Stimulated activated memory B cell treated with anti-CD40 and anti-IgM and Interleukin-4, amounts not matched to agents 10 μg/mL and 1 μg/mL and 100 μg/mL, for 72 hours (primary cell): ENCODE results near the gene EPB41L4B.
"Not testable (repeated sequence)": the region's sequence is repeated elsewhere in the genome, so short reads cannot be mapped to it uniquely, and the experiment has no call there.

Experiments
- ATAC-seq: fragments of 150-1000 bp; cut with Tn5 transposase; 2 replicates; pipeline ENCODE4 v1.10.0; 2021
- H3K27ac Mint-ChIP-seq: one replicate; pipeline ENCODE4 v1.8.0; 2022; ENCODE audit warnings: mild to moderate bottlenecking, mixed read lengths
- H3K27me3 Mint-ChIP-seq: one replicate; pipeline ENCODE4 v1.8.0; 2022; ENCODE audit warnings: mixed read lengths
- H3K36me3 Mint-ChIP-seq: one replicate; pipeline ENCODE4 v1.8.0; 2022; ENCODE audit warnings: mixed read lengths
- H3K4me1 Mint-ChIP-seq: one replicate; pipeline ENCODE4 v1.8.0; 2022; ENCODE audit warnings: mixed read lengths
- H3K4me3 Mint-ChIP-seq: one replicate; pipeline ENCODE4 v1.8.0; 2022; ENCODE audit warnings: mild to moderate bottlenecking, moderate library complexity, mixed read lengths
- H3K9me3 Mint-ChIP-seq: one replicate; pipeline ENCODE4 v1.8.0; 2022; ENCODE audit warnings: mixed read lengths

The EPB41L4B gene

GRCh38 chr9:109238655-109239054 is 82.2 kb downstream of the EPB41L4B start:
- H3K4me1 Mint-ChIP-seq: no peaks in the 10 kb centered on the region
- H3K27ac Mint-ChIP-seq: no peak overlapping the region
- ATAC-seq: no peak
- H3K36me3 Mint-ChIP-seq: no peaks in the 10 kb centered on the region
- peaks cover 4% of the 10 kb centered on the region for H3K9me3 Mint-ChIP-seq
- H3K4me3 Mint-ChIP-seq: no peak overlapping the region
- peaks cover 37% of the 10 kb centered on the region for H3K27me3 Mint-ChIP-seq

GRCh38 chr9:109238125-109238524 is 82.7 kb downstream of the EPB41L4B start:
- Mint-ChIP-seq H3K36me3 (no peaks in the 10 kb centered on the region), H3K9me3 (peaks cover 4% of the 10 kb centered on the region), H3K27me3 (peaks cover 32% of the 10 kb centered on the region), H3K4me3 (no peak overlapping the region), H3K4me1 (no peaks in the 10 kb centered on the region), H3K27ac (no peak overlapping the region)
- no peak for ATAC-seq

GRCh38 chr9:109232449-109233237 is 88.2 kb downstream of the EPB41L4B start:
- no peak for ATAC-seq
- H3K4me3 Mint-ChIP-seq: no peak overlapping the region
- no peaks in the 10 kb centered on the region for H3K9me3 Mint-ChIP-seq
- no peak overlapping the region for H3K27ac Mint-ChIP-seq
- H3K36me3 Mint-ChIP-seq: no peaks in the 10 kb centered on the region
- peaks cover 19% of the 10 kb centered on the region for H3K27me3 Mint-ChIP-seq
- H3K4me1 Mint-ChIP-seq: no peaks in the 10 kb centered on the region

GRCh38 chr9:109231593-109231992 is 89.3 kb downstream of the EPB41L4B start:
- Mint-ChIP-seq H3K4me3 (no peak overlapping the region), H3K27me3 (peaks cover 8% of the 10 kb centered on the region), H3K36me3 (no peaks in the 10 kb centered on the region), H3K27ac (no peak overlapping the region), H3K9me3 (no peaks in the 10 kb centered on the region), H3K4me1 (no peaks in the 10 kb centered on the region)
- no peak for ATAC-seq

GRCh38 chr9:109230277-109230676 is 90.6 kb downstream of the EPB41L4B start:
- Mint-ChIP-seq H3K27me3 (peaks cover 8% of the 10 kb centered on the region), H3K36me3 (no peaks in the 10 kb centered on the region), H3K27ac (no peak overlapping the region), H3K9me3 (no peaks in the 10 kb centered on the region), H3K4me1 (no peaks in the 10 kb centered on the region), H3K4me3 (no peak overlapping the region)
- ATAC-seq: no peak

- Mint-ChIP-seq H3K9me3 (no peaks in the 10 kb centered on the region), H3K36me3 (no peaks in the 10 kb centered on the region), H3K4me1 (no peaks in the 10 kb centered on the region), H3K27ac (no peak overlapping the region), H3K4me3 (no peak overlapping the region), H3K27me3 (peaks cover 8% of the 10 kb centered on the region)
- ATAC-seq: no peak
Observed at GRCh38 chr9:109229682-109230081, 91.2 kb downstream of the EPB41L4B start.

GRCh38 chr9:109228093-109228642 is 92.7 kb downstream of the EPB41L4B start:
- H3K9me3 Mint-ChIP-seq: no peaks in the 10 kb centered on the region
- peaks cover 8% of the 10 kb centered on the region for H3K27me3 Mint-ChIP-seq
- H3K36me3 Mint-ChIP-seq: no peaks in the 10 kb centered on the region
- ATAC-seq: no peak
- H3K4me1 Mint-ChIP-seq: no peaks in the 10 kb centered on the region
- no peak overlapping the region for H3K4me3 Mint-ChIP-seq
- H3K27ac Mint-ChIP-seq: no peak overlapping the region

- H3K36me3 Mint-ChIP-seq: no peaks in the 10 kb centered on the region
- ATAC-seq: no peak
- no peaks in the 10 kb centered on the region for H3K4me1 Mint-ChIP-seq
- no peaks in the 10 kb centered on the region for H3K9me3 Mint-ChIP-seq
- no peak overlapping the region for H3K4me3 Mint-ChIP-seq
- peaks cover 21% of the 10 kb centered on the region for H3K27me3 Mint-ChIP-seq
- no peak overlapping the region for H3K27ac Mint-ChIP-seq
Observed at GRCh38 chr9:109225629-109226028, 95.2 kb downstream of the EPB41L4B start.

GRCh38 chr9:109224751-109225150 is 96.1 kb downstream of the EPB41L4B start:
- Mint-ChIP-seq H3K27me3 (peaks cover 21% of the 10 kb centered on the region), H3K36me3 (no peaks in the 10 kb centered on the region), H3K4me1 (no peaks in the 10 kb centered on the region), H3K4me3 (no peak overlapping the region), H3K27ac (no peak overlapping the region), H3K9me3 (no peaks in the 10 kb centered on the region)
- no peak for ATAC-seq

GRCh38 chr9:109218242-109218641 is 102.6 kb downstream of the EPB41L4B start:
- H3K27ac Mint-ChIP-seq, H3K36me3 Mint-ChIP-seq, H3K9me3 Mint-ChIP-seq, H3K4me1 Mint-ChIP-seq, H3K4me3 Mint-ChIP-seq, ATAC-seq: not testable (repeated sequence)
- peaks cover 37% of the 10 kb centered on the region for H3K27me3 Mint-ChIP-seq

GRCh38 chr9:109214414-109214813 is 106.4 kb downstream of the EPB41L4B start:
- Mint-ChIP-seq H3K27me3 (peaks cover 24% of the 10 kb centered on the region), H3K4me1 (peaks cover 6% of the 10 kb centered on the region), H3K27ac (no peak overlapping the region), H3K4me3 (no peak overlapping the region), H3K36me3 (no peaks in the 10 kb centered on the region), H3K9me3 (peaks cover 5% of the 10 kb centered on the region)
- ATAC-seq: no peak

- Mint-ChIP-seq H3K36me3 (no peaks in the 10 kb centered on the region), H3K9me3 (peaks cover 5% of the 10 kb centered on the region), H3K27me3 (peaks cover 17% of the 10 kb centered on the region), H3K4me1 (peaks cover 1% of the 10 kb centered on the region), H3K27ac (no peak overlapping the region), H3K4me3 (no peak overlapping the region)
- no peak for ATAC-seq
Observed at GRCh38 chr9:109213285-109214121, 107.4 kb downstream of the EPB41L4B start.

- Mint-ChIP-seq H3K9me3 (peaks cover 5% of the 10 kb centered on the region), H3K4me1 (no peaks in the 10 kb centered on the region), H3K36me3 (no peaks in the 10 kb centered on the region), H3K27me3 (peaks cover 14% of the 10 kb centered on the region), H3K4me3 (no peak overlapping the region), H3K27ac (no peak overlapping the region)
- ATAC-seq: no peak
Observed at GRCh38 chr9:109212768-109213167, 108.1 kb downstream of the EPB41L4B start.

- no peaks in the 10 kb centered on the region for H3K9me3 Mint-ChIP-seq
- H3K4me3 Mint-ChIP-seq: no peak overlapping the region
- no peak for ATAC-seq
- peaks cover 16% of the 10 kb centered on the region for H3K27me3 Mint-ChIP-seq
- no peak overlapping the region for H3K27ac Mint-ChIP-seq
- H3K36me3 Mint-ChIP-seq: no peaks in the 10 kb centered on the region
- H3K4me1 Mint-ChIP-seq: no peaks in the 10 kb centered on the region
Observed at GRCh38 chr9:109206670-109207069, 114.2 kb downstream of the EPB41L4B start.

GRCh38 chr9:109205526-109205925 is 115.3 kb downstream of the EPB41L4B start:
- H3K4me1 Mint-ChIP-seq: no peaks in the 10 kb centered on the region
- no peak overlapping the region for H3K27ac Mint-ChIP-seq
- H3K9me3 Mint-ChIP-seq: no peaks in the 10 kb centered on the region
- ATAC-seq: no peak
- peaks cover 16% of the 10 kb centered on the region for H3K27me3 Mint-ChIP-seq
- H3K4me3 Mint-ChIP-seq: no peak overlapping the region
- no peaks in the 10 kb centered on the region for H3K36me3 Mint-ChIP-seq
